Kidney (tissue), 14 donors: ENCODE results near the gene KIRREL3. TPM values are rescaled to one million over a fixed set of nuclear protein-coding genes. Genes with fewer than 3 reads are reported as not detected.

ENCODE experiments used
- DNase-seq, 5 donors: peaks; one replicate each; pipeline ENCODE4 v3.0.0-alpha.2; 2013 to 2020
- FAIRE-seq: peaks from 2 replicates; lab custom pipeline; 2012; peaks lifted over from hg19 to GRCh38; lab: Jason Lieb, UNC
- H3K27ac ChIP-seq, 2 donors: one replicate each; pipeline ENCODE4 v1.7.0; 2013; ENCODE audit warnings: low read depth in 2 of 2, low read length in 2 of 2, inconsistent platforms in 1 of 2
- H3K27me3 ChIP-seq: one replicate; pipeline ENCODE4 v1.7.1; 2013; ENCODE audit warnings: low read length, inconsistent platforms; ENCODE audit not compliant: control insufficient read depth, insufficient read depth
- H3K36me3 ChIP-seq, 3 donors: one replicate each; pipeline versions ENCODE4 v1.7.0 to v1.7.1; 2013; ENCODE audit warnings: low read length in 3 of 3, control low read depth in 1 of 3, inconsistent platforms in 1 of 3; ENCODE audit not compliant: insufficient read depth in 3 of 3, control insufficient read depth in 2 of 3
- H3K4me1 ChIP-seq, 3 donors: one replicate each; pipeline versions ENCODE4 v1.7.0 to v1.7.1; 2013; ENCODE audit warnings: low read length in 3 of 3, inconsistent platforms in 1 of 3, low read depth in 1 of 3; ENCODE audit not compliant: control insufficient read depth in 2 of 3, insufficient read depth in 2 of 3
- H3K4me3 ChIP-seq, 3 donors: one replicate each; pipeline versions ENCODE4 v1.7.0 to v1.8.1; 2013; ENCODE audit warnings: low read length in 3 of 3, control low read depth in 1 of 3, inconsistent platforms in 1 of 3
- H3K9ac ChIP-seq, 3 donors: one replicate each; pipeline versions ENCODE4 v1.7.0 to v1.7.1; 2013; ENCODE audit warnings: low read length in 3 of 3, control low read depth in 1 of 3, inconsistent platforms in 1 of 3
- H3K9me3 ChIP-seq, 3 donors: one replicate each; pipeline versions ENCODE4 v1.7.0 to v1.7.1; 2013; ENCODE audit warnings: low read length in 3 of 3, control low read depth in 1 of 3, inconsistent platforms in 1 of 3; ENCODE audit not compliant: control insufficient read depth in 2 of 3, insufficient read depth in 1 of 3
- CTCF ChIP-seq: IDR thresholded peaks from 3 replicates; pipeline ENCODE4 v1.5.1; 2012; ENCODE audit warnings: mild to moderate bottlenecking, moderate library complexity, borderline replicate concordance; ENCODE audit not compliant: insufficient read depth; ENCODE audit errors: extremely low read depth
- intact Hi-C: fragments of 100-400 bp; cut with DNase I; formaldehyde crosslinking; loops from one replicate; pipeline ENCODE4 v1.11.1; 2022
- polyA plus RNA-seq: library from polyadenylated mRNA; stranded (reverse); fragments of 350-450 nt; fragmentation: Illumina TruSeq; extraction: RNeasy Lipid Tissue Mini Kit (QIAGEN cat#74804); gene quantifications from one replicate; pipeline ENCODE4 v1.2.3, GENCODE V29; 2014; ENCODE audit warnings: low read depth, low replicate concordance; ENCODE audit not compliant: insufficient read depth
- total RNA-seq: library from RNA; stranded (reverse); fragmentation: NEBNext Ultra II Directional; extraction: Animal tissue kit (Norgen Biotek cat#: 25700); gene quantifications from one replicate; pipeline ENCODE4 v1.2.1, GENCODE V29; 2021
- donor health status: control.
- donor health status: control.
- donor health status: control.
- donor health status: control.
- donor health status: control.
- donor health status: DM: yes; HTN: yes; CAD: no.
- donor health status: Normal renal cell carcinoma (clear cell type).

KIRREL3 gene
- total and polyA plus RNA-seq, 2 donors from 2014 or later, result 0.19 to 0.22 TPM

GRCh38 chr11:126407101-126407521, 593.5 kb downstream of the KIRREL3 start:
- Histone ChIP-seq H3K27me3 (no peaks in the 10 kb centered on the region), H3K36me3 (peaks cover 0 to 10% (median 4%) of the 10 kb centered on the region in 3 donors), H3K9ac (no peak overlapping the region), H3K4me3 (no peak overlapping the region), H3K27ac (no peak overlapping the region), H3K9me3 (no peaks in the 10 kb centered on the region), H3K4me1 (peaks cover 0 to 2% (median 0%) of the 10 kb centered on the region in 3 donors)
- FAIRE-seq (no peak), DNase-seq (peak in 1 of 5 donors; percentile 61)
- intact Hi-C loops, result no loop called here
- no peak for TF ChIP-seq CTCF

DNA sequence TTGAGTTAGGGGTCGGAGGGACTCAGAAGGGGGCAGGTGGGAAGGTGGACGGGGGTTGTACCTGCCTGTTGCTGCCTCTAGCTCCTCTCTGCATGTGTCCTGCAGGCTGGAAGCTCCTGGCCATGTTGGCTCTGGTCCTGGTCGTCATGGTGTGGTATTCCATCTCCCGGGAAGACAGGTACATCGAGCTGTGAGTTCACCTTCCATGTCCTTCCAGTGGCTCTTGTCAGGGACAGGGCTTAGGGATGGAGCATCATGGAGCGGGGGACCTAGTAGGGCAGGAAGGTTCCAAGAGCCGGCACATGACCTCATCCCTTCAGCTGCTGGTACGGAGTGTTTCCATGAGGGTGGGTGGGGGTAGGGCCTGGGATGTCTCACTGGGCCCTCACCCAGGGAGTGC, 594.2 kb downstream of the KIRREL3 start:
- intact Hi-C loops, result no loop called here
- no peaks in the 10 kb centered on the region for H3K27me3 ChIP-seq
- no peaks in the 10 kb centered on the region for H3K9me3 ChIP-seq
- H3K4me3 ChIP-seq, result no peak overlapping the region
- FAIRE-seq, result no peak
- H3K9ac ChIP-seq, result no peak overlapping the region
- TF ChIP-seq CTCF, result no peak
- peaks cover 0 to 8% (median 4%) of the 10 kb centered on the region in 3 donors for H3K36me3 ChIP-seq
- DNase-seq, result peak in 1 of 5 donors; percentile 34
- peaks cover 0 to 2% (median 0%) of the 10 kb centered on the region in 3 donors for H3K4me1 ChIP-seq
- H3K27ac ChIP-seq, result no peak overlapping the region

DNA sequence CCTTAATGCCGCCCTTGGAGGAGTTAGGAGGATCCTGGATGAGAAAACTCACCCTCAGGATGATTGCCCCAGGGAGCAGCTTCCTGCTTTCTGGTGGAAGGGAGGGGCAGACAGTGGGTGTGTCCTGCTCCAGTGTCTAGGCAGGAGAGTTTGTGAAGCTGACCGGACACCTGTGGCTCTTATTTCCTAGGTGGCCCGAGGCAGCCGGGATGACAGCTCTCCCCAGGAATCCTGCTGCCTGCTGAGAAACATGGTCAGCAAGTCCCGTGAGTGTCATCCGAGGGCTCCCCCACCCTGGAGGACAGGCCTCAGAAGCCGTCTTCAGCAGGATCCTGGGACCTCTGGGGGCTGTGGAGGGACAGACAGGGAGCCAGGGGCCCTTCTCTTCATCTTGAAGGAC, 594.7 kb downstream of the KIRREL3 start:
- no peaks in the 10 kb centered on the region for H3K27me3 ChIP-seq
- H3K36me3 ChIP-seq, result peaks cover 0 to 8% (median 4%) of the 10 kb centered on the region in 3 donors
- no peak for TF ChIP-seq CTCF
- FAIRE-seq (no peak), DNase-seq (peak in 1 of 5 donors; percentile 58)
- no peak overlapping the region for H3K4me3 ChIP-seq
- peaks cover 0 to 2% (median 0%) of the 10 kb centered on the region in 3 donors for H3K4me1 ChIP-seq
- intact Hi-C loops, result no loop called here
- no peak overlapping the region for H3K9ac ChIP-seq
- H3K9me3 ChIP-seq, result no peaks in the 10 kb centered on the region
- no peak overlapping the region for H3K27ac ChIP-seq

DNA sequence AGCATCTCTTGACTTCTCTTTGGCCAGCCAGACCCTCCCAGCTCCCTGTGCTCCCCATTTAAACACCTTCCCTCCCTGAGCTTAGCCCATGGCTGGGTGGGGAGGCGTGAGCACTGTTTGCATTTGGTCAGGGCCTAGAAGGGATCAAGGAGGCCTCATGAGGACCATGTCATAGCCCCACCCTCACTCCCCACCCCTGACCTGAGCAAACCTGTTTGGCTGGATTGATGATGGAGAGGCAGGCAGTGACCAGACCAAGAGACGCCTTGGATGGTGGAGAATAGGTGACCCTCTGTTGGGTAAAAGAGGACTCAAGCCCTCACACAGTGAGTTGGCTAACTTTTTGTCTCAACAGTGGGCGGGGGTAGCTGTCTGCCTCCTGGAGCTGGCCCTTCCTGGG, 595.2 kb downstream of the KIRREL3 start:
- no peak overlapping the region for H3K9ac ChIP-seq
- no peak for DNase-seq
- no peaks in the 10 kb centered on the region for H3K27me3 ChIP-seq
- intact Hi-C loops, result no loop called here
- no peaks in the 10 kb centered on the region for H3K9me3 ChIP-seq
- no peak overlapping the region for H3K4me3 ChIP-seq
- TF ChIP-seq CTCF, result no peak
- peaks cover 0 to 8% (median 4%) of the 10 kb centered on the region in 3 donors for H3K36me3 ChIP-seq
- H3K4me1 ChIP-seq, result peaks cover 0 to 2% (median 0%) of the 10 kb centered on the region in 3 donors
- FAIRE-seq, result no peak
- no peak overlapping the region for H3K27ac ChIP-seq
